HG03097 (cell line): ENCODE data around the gene TXNDC15.
"Not testable (repeated sequence)": the region's sequence is repeated elsewhere in the genome, so short reads cannot be mapped to it uniquely, and the experiment has no call there.

Experiments
- ATAC-seq: cut with Tn5 transposase; IDR thresholded peaks from one replicate; pipeline ENCODE4 v1.9.1; 2021; ENCODE audit not compliant: unreplicated experiment, low FRiP score

The TXNDC15 gene

GRCh38 chr5:134877159-134877558, 3.0 kb downstream of the TXNDC15 start:
- no peak for ATAC-seq

- ATAC-seq = no peak
Observed at GRCh38 chr5:134878403-134878802, 4.2 kb downstream of the TXNDC15 start.

GRCh38 chr5:134879456-134879855, 5.3 kb downstream of the TXNDC15 start:
- no peak for ATAC-seq

- not testable (repeated sequence) for ATAC-seq
Observed at GRCh38 chr5:134880937-134881336, 6.8 kb downstream of the TXNDC15 start.

- not testable (repeated sequence) for ATAC-seq
Observed at GRCh38 chr5:134881711-134882110, 7.5 kb downstream of the TXNDC15 start.

- no peak for ATAC-seq
Observed at GRCh38 chr5:134887593-134888159, 13.5 kb downstream of the TXNDC15 start.

GRCh38 chr5:134889335-134889734, 15.2 kb downstream of the TXNDC15 start:
- ATAC-seq = no peak

GRCh38 chr5:134891473-134891872, 17.3 kb downstream of the TXNDC15 start:
- ATAC-seq = no peak

- ATAC-seq = no peak
Observed at GRCh38 chr5:134892282-134892681, 18.1 kb downstream of the TXNDC15 start.

GRCh38 chr5:134892926-134893325, 18.8 kb downstream of the TXNDC15 start:
- no peak for ATAC-seq

- ATAC-seq = no peak
Observed at GRCh38 chr5:134893748-134894505, 19.8 kb downstream of the TXNDC15 start.

GRCh38 chr5:134902071-134902801, 28.1 kb downstream of the TXNDC15 start:
- ATAC-seq = no peak

- peak; percentile 78 for ATAC-seq
Observed at GRCh38 chr5:134904610-134905245, 30.6 kb downstream of the TXNDC15 start, which contains the start of gene PCBD2. Gene PCBD2 (plus strand): TSS chr5:134905131. CDS start chr5:134905140, 9 bp downstream.

- peak; percentile 38 for ATAC-seq
Observed at GRCh38 chr5:134905246-134905996, 31.2 kb downstream of the TXNDC15 start.

- ATAC-seq = no peak
Observed at GRCh38 chr5:134906811-134907210, 32.6 kb downstream of the TXNDC15 start.

- not testable (repeated sequence) for ATAC-seq
Observed at GRCh38 chr5:134910752-134911151, 36.6 kb downstream of the TXNDC15 start.

GRCh38 chr5:134911285-134912206, 37.4 kb downstream of the TXNDC15 start:
- no peak for ATAC-seq

GRCh38 chr5:134913254-134913653, 39.1 kb downstream of the TXNDC15 start:
- ATAC-seq = no peak

GRCh38 chr5:134913795-134914194, 39.6 kb downstream of the TXNDC15 start:
- no peak for ATAC-seq
